Left colon (tissue), 2 donors: Measurements from ENCODE around the gene MDK. TPM values are rescaled to one million over a fixed set of nuclear protein-coding genes. Genes with fewer than 3 reads are reported as not detected.

Source experiments
- ATAC-seq: fragments of 200-7000 bp; cut with Tn5 transposase; one replicate; pipeline ENCODE4 v1.9.1; 2020; ENCODE audit warnings: mild to moderate bottlenecking, moderate library complexity
- DNase-seq, 2 donors: peaks; one replicate each; pipeline ENCODE4 v3.0.0-alpha.2; 2020
- intact Hi-C, 2 donors: fragments of 100-400 bp; cut with DNase I in 1 of 2; cut with micrococcal nuclease in 1 of 2; formaldehyde crosslinking; loops; one replicate each; pipeline versions ENCODE4 v1.11.2 to v1.14.0; 2022; cut with DNase I, micrococcal nuclease
- microRNA-seq, 2 donors: library from miRNA; unstranded; fragments of <30 nt; microRNA quantifications; one replicate each; pipeline versions ENCODE4 v1.1.0 to v1.2.0, GENCODE V29; 2020
- total RNA-seq, 2 donors: library from RNA; stranded (reverse); fragmentation: NEBNext Ultra II Directional; extraction: Animal tissue kit (Norgen Biotek cat#: 25700); gene quantifications; one replicate each; pipeline ENCODE4 v1.2.1, GENCODE V29; 2021
- donor health status: DM: no; HTN: no; CAD: no.
- donor health status: DM: yes; HTN: yes; CAD: no.

The MDK gene
- total RNA-seq, 2 donors from 2014 or later = 136 to 195 TPM

GRCh38 chr11:46417711-46418110 is 36.2 kb downstream of the MDK start:
- intact Hi-C loops = no loop called here
- ATAC-seq (no peak), DNase-seq (no peak)

GRCh38 chr11:46418751-46419150 is 37.3 kb downstream of the MDK start:
- DNase-seq = no peak
- intact Hi-C loops = no loop called here

GRCh38 chr11:46420513-46420912 is 39.0 kb downstream of the MDK start:
- no peak for DNase-seq
- no peak for ATAC-seq
- intact Hi-C loops = no loop called here

More at GRCh38 chr11:46418751-46419150, 37.3 kb downstream of the MDK start:
- no peak for ATAC-seq

GRCh38 chr11:46421257-46421880 is 39.9 kb downstream of the MDK start:
- intact Hi-C loops = no loop called here
- ATAC-seq (no peak), DNase-seq (no peak)

GRCh38 chr11:46422588-46422987 is 41.1 kb downstream of the MDK start:
- DNase-seq (peak in 1 of 2 donors; percentile 18), ATAC-seq (peak; percentile 91)
- intact Hi-C loops = no loop called here

GRCh38 chr11:46426233-46426991 is 44.9 kb downstream of the MDK start:
- ATAC-seq = no peak
- intact Hi-C loops = no loop called here
- DNase-seq = no peak

- intact Hi-C loops = no loop called here
- ATAC-seq = no peak
- no peak for DNase-seq
Observed at GRCh38 chr11:46427364-46427763, 45.9 kb downstream of the MDK start.

- ATAC-seq = no peak
- DNase-seq = no peak
- intact Hi-C loops = no loop called here
Observed at GRCh38 chr11:46429717-46430116, 48.2 kb downstream of the MDK start.

- ATAC-seq = no peak
- intact Hi-C loops = no loop called here
Observed at GRCh38 chr11:46431211-46431610, 49.7 kb downstream of the MDK start.

More at GRCh38 chr11:46431211-46431610, 49.7 kb downstream of the MDK start:
- DNase-seq = no peak

Small RNAs within 50 kb of the gene (microRNA-seq; reads per million reads assigned to microRNA genes)
- gene MIR4688 = 0 reads per million in 2 donors

Other genes with a start within 250 kb of the MDK start
- 100 to 1,000 TPM; 118 to 200 TPM for gene CREB3L1, start 104.0 kb upstream of the MDK start, total RNA-seq
- gene DGKZ, start 34.2 kb upstream of the MDK start, total RNA-seq = 10 to 100 TPM; 44.9 to 47.9 TPM
- 1 to 10 TPM in 1 of 2 donors, under 1 TPM in 1; 0.67 to 3.1 TPM for gene CHRM4, start 10.1 kb downstream of the MDK start, total RNA-seq
- gene AMBRA1, start 212.4 kb downstream of the MDK start, total RNA-seq = 10 to 100 TPM; 39.4 to 40.1 TPM
- 1 to 10 TPM; 4.5 to 6.4 TPM for gene HARBI1, start 235.6 kb downstream of the MDK start, total RNA-seq
- gene ATG13, start 235.9 kb downstream of the MDK start, total RNA-seq = 10 to 100 TPM; 51.3 to 57.6 TPM